Skin of body (tissue), 2 donors: Measurements from ENCODE around the gene LRRC71. TPM values are rescaled to one million over a fixed set of nuclear protein-coding genes. Genes with fewer than 3 reads are reported as not detected.
"Not testable (repeated sequence)": the region's sequence is repeated elsewhere in the genome, so short reads cannot be mapped to it uniquely, and the experiment has no call there.

Source experiments
- DNase-seq: peaks from one replicate; lab custom pipeline; 2025; lab: John Stamatoyannopoulos, UW
- total RNA-seq: library from RNA; depleted of rRNA; stranded (reverse); fragments of >200 nt; gene quantifications from one replicate; pipeline ENCODE4 v1.2.3, GENCODE V29; 2014

The LRRC71 gene
- total RNA-seq, 1 donor from 2014 or later, result 0.20 TPM

GRCh38 chr1:156926695-156927094 lies 6.3 kb downstream of the LRRC71 start:
- not testable (repeated sequence) for DNase-seq

- DNase-seq, result peak; percentile 20
Observed at GRCh38 chr1:156927215-156928042, 7.0 kb downstream of the LRRC71 start.

- DNase-seq, result no peak
Observed at GRCh38 chr1:156928043-156928602, 7.7 kb downstream of the LRRC71 start.

- DNase-seq, result no peak
Observed at GRCh38 chr1:156929596-156930238, 9.3 kb downstream of the LRRC71 start.

- DNase-seq, result no peak
Observed at GRCh38 chr1:156930483-156930882, 10.1 kb downstream of the LRRC71 start.

GRCh38 chr1:156931211-156931952 lies 10.9 kb downstream of the LRRC71 start:
- no peak for DNase-seq

- no peak for DNase-seq
Observed at GRCh38 chr1:156931974-156932710, 11.7 kb downstream of the LRRC71 start.

GRCh38 chr1:156933136-156933535 lies 12.7 kb downstream of the LRRC71 start:
- DNase-seq, result no peak

- DNase-seq, result no peak
Observed at GRCh38 chr1:156935505-156936128, 15.2 kb downstream of the LRRC71 start.

GRCh38 chr1:156936191-156936590 lies 15.8 kb downstream of the LRRC71 start:
- DNase-seq, result no peak

GRCh38 chr1:156936721-156937220 lies 16.3 kb downstream of the LRRC71 start:
- DNase-seq, result no peak

- DNase-seq, result no peak
Observed at GRCh38 chr1:156937883-156938282, 17.5 kb downstream of the LRRC71 start.

- no peak for DNase-seq
Observed at GRCh38 chr1:156938813-156939212, 18.4 kb downstream of the LRRC71 start.

- DNase-seq, result no peak
Observed at GRCh38 chr1:156939786-156940334, 19.4 kb downstream of the LRRC71 start.

GRCh38 chr1:156941675-156942074 lies 21.2 kb downstream of the LRRC71 start:
- DNase-seq, result no peak

- no peak for DNase-seq
Observed at GRCh38 chr1:156942176-156942575, 21.7 kb downstream of the LRRC71 start.

- no peak for DNase-seq
Observed at GRCh38 chr1:156942576-156942975, 22.1 kb downstream of the LRRC71 start.

- DNase-seq, result no peak
Observed at GRCh38 chr1:156943756-156944155, 23.3 kb downstream of the LRRC71 start.

- no peak for DNase-seq
Observed at GRCh38 chr1:156944268-156944667, 23.8 kb downstream of the LRRC71 start.

- no peak for DNase-seq
Observed at GRCh38 chr1:156944848-156945247, 24.4 kb downstream of the LRRC71 start.
